NCI-H524 treated with DMSO at 0.1 percent for 48 hours (cell line): ENCODE measurements around the gene RABGAP1L.
"Not testable (repeated sequence)": the region's sequence is repeated elsewhere in the genome, so short reads cannot be mapped to it uniquely, and the experiment has no call there.

ENCODE experiments used
- DNase-seq: peaks from one replicate; lab custom pipeline; 2025; lab: John Stamatoyannopoulos, UW

The RABGAP1L gene

DNA sequence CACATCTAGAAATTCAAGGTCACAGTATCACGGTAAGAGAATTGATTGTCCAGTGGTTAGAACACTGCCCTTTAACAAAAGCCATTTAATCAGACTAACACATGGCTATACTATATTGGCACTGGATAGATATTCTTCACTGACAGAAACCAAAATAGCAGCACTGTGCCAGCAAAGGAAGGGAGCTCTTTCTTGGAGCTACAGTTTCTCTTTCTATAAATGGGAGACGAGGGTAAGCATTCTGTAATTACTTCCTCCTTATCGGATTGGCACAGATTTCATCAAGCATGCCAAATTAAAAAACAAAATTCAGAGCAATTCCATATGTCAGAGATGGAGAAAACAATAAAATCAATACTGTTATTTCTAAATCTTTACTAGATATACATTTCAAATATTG is 724.7 kb downstream of the RABGAP1L start:
- no peak for DNase-seq

DNA sequence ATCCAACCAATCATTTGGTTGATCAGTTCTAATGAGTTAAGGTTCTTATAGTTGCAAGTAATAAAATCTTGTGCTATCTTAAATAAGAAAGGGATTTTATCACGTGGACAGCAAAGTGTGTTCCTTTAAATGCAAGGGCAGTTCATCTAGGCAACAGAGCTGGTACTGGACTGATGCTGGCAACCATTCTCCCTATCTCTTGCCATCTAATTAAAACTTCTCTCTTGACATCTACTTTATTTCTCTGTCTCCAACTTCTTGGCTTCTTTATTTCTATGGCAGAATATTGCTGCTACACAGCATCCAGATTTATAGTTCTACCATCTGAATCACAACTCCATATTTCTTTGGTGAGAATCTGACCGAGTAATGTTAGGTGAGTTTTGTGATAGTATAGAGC is 725.2 kb downstream of the RABGAP1L start:
- DNase-seq, result no peak

DNA sequence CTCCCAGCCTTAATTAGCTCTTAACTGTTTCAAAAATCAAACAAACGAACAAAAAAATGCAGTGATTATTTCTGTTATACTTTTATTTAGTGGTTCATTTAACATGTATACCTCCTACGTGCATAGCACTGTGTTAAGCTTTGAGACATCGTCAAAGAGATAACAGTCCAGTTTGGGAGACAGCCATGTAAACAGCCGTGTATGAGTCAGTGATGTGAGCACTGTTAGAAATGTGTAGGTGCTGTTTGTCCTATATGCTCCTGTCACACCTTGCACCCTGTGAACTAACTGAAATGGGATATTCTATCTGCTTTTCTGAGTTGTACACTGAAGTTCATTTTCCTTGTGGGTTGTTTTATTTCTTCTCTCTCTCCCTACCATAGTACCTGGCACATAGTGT is 730.7 kb downstream of the RABGAP1L start:
- no peak for DNase-seq

DNA sequence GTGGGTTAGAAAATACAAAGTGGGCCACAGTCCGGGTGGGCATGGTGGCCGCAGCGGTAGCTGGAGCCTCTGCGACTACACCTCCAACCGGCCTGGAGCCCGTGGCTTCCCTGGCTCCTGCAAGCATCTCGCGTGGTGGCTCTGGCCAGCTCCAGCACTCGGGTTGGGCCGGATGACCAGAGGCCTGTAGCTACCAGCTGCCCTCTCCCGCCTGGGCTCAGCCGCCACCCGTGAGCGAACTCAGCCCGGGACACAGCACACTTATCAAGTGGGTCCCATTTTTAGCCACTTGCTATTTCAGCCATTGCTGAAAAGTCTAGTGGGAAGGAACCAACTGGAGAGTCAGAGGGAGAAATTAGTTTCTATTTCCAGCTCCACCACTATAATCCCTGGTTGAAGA is 732.7 kb downstream of the RABGAP1L start:
- no peak for DNase-seq

DNA sequence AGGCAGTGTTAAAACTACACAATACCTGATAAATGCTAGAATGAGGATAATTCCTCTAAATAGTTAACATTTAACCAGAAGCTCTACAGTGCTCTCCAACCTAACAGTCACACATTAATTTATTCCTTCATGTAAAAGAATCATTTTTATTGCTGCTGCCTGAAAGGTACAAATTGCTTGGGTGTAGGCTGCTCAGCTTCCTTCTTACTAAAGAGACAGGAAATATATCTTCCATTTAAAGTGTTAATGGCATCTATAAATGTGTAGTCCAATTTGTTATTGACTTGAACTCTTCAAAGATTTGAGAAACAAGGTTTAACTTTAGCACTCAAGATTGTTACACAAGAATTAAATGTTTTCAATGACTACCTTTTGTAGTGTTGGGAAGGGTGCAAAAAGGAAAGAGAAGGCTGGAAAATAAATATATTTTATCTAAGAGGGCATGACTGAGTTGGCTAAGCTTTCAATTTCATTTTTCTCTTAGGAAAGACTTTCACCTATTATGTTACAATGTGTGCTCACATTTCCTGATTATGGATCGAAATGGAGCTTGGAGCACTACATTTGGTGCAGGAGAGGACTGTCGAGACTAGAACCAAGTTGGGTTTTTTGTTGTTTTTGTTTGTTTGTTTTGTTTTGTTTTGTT is 734.9 kb downstream of the RABGAP1L start:
- DNase-seq, result no peak

DNA sequence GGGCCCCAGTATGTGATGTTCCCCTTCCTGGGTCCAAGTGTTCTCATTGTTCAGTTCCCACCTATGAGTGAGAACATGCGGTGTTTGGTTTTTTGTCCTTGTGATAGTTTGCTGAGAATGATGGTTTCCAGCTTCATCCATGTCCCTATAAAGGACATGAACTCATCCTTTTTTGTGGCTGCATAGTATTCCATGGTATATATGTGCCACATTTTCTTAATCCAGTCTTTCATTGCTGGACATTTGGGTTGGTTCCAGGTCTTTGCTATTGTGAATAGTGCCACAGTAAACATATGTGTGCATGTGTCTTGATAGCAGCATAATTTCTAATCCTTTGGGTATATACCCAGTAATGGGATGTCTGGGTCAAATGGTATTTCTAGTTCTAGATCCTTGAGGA is 736.3 kb downstream of the RABGAP1L start:
- not testable (repeated sequence) for DNase-seq

DNA sequence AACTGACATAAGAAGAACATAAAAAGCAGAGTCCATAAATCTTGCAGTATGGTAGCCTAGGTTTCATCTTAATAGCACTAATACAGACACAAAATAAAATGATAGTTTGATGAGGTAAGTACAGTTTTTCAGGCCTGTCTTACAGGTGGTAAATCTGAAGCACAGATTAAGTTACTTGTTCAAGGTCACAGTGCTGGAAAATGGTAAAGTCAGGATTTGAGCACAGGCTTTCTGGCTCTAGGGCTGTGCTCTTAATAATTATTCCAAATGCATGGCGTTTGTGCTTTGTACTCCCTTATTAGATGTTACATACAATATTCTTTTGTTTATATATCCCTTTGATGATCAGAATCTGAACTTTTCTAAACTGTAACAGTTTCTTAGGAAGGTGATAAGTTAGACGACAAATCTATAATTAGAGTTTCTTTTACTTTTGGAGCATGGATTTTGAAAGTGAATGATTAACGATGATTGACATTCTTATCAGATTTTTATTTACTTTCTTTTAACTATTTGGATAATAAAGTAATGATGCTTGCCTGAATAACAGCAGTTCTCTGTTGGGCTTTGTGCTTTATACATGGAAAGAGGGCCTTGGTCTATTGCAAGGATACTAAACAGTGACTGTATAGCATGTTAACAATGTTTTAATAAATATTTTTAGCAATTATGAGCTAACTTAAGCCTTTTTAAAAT is 738.9 kb downstream of the RABGAP1L start:
- no peak for DNase-seq

DNA sequence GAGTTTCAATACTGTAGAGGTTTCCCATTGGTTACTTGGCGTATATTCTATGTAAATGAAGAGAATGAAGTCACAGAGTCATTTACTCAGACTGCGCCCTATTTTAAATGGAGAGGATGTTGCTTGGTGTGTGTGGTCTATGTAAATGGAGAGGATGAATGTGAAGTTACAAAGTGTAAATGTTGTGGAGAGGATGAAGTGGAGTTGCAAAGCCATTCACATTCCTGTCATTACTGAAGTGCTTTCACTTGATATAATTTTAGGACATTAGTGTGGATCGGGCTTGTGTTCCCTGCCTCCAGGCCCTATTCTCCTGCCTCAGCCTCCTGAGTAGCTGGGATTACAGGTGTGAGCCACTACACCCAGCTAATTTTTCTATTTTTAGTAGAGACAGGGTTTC is 741.0 kb downstream of the RABGAP1L start:
- DNase-seq, result no peak

DNA sequence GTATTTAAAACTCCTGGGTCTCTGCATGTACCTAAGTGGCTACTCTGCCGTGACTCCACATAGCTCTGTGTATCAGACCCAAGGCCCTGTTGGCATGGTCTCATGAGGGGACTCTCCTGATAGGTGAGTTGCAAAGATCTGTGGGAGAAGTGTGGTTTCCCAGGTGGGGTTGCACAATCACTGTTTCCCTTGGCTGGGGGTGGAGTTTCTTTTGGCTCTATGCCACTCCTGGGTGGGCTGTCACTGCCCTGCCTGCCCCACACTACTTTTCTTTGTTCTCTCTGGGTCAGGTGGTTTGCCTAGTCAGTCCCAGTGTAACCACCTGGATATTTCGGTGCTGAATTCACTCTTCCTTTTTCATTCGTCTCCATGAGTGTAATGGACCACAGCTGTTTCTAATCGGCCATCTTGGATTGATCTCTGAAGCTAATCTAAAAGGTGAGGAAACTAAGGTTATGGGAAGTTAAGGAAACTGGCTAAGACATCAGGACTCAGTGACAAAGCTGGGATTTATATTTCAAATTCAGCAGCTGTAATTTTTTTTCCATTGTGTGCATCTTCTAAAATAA is 743.3 kb downstream of the RABGAP1L start:
- DNase-seq, result no peak

DNA sequence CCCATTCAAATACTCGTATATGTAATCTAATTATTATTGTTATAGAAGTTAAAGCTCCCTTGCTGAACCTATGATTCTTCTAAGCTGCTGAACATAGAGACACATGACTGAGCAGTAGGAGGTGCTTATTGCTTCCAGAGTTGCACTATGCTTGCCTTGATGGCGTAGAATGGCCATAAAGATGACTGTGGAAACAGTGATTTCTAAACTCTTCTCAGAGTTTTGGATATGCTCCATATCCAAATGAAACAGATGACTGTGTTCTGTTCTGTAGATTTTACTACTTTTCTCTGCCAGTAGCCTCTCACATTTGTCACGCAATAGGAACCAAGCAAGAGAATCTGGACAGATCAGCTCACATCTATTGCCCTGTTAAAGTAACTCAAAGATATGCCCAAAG is 752.3 kb downstream of the RABGAP1L start:
- DNase-seq, result no peak

DNA sequence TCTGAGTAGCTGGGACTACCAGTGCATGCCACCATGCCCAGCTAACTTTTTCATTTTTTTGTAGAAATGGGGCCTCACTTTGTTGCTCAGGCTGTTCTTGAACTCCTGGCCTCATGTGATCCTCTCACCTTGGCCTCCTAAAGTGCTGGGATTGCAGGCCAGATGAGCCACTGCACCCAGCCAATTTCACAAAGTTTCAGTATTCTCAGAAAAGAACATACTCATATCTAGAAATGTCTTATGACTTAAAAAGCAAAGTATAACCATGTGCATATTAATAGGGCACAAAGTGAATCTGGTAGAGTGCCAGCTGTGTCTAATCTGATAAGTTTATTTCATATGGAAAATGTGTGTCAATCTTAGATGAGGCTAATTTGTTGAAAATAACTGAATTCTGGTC is 752.9 kb downstream of the RABGAP1L start:
- no peak for DNase-seq

DNA sequence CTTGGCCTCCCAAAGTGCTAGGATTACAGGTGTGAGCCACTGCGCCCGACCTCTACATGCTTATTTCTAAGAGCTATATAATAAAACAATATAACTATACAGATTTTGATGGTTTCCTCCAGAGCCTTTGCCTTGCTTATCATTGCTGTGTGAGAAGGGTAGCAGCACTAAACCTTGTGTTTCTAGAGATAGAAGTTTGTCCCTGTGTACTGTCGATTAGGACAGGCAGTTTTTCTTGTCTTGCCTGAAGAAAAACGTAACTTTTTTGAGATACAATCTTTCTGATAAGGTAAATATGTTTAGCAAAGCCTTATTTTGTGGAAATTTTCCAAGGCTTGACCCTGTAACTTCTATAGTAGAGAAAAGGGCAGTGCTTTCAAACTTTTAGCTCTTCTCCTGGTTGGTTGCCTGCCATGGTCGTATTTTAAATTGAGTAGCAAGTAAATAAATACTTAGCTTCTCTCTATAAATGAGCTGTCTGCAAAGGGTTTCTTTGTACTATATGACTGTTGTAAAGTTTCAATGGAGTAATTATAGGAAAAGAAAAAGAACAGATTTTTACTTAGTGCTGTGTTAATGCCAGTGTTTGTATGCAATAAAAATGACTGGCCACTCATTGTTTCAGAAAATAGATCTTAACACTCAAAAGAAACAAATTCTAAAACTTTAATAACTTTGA is 754.0 kb downstream of the RABGAP1L start:
- no peak for DNase-seq

DNA sequence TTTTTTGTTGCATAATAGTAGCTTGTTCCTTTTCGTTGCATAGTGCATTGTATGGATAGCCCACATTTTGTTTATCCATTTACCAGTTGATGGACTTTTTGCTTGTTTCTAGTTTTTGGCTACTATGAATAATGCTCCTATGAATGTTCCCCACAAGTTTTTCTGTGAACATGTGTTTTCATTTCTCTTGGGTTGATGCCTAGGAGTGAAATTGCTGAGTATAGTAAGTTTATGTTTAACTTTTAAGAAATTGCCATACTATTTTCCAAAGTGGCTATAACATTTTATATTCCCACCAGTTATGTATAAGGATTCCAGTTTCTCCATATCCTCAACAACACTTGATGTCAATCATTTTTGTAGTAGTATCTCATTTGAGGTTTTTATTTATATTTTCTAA is 755.7 kb downstream of the RABGAP1L start:
- no peak for DNase-seq

DNA sequence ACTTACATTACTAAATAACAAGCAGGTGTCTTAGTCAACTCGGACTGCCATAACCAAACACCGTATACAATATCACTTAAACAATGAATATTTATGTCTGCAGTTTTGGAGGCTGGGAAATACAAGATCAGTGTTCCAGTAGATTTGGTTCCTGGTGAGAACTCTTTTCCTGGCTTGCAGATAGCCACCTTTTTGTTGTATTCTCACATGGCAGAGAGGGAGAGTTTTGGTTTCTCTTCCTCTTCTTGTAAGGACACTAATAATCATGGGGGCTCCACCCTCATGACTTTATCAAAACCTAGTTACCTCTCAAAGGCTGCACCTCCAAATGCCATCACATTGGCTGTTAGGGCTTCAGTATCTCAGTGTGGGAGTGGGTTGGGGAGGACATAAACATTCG is 757.5 kb downstream of the RABGAP1L start:
- DNase-seq, result no peak

DNA sequence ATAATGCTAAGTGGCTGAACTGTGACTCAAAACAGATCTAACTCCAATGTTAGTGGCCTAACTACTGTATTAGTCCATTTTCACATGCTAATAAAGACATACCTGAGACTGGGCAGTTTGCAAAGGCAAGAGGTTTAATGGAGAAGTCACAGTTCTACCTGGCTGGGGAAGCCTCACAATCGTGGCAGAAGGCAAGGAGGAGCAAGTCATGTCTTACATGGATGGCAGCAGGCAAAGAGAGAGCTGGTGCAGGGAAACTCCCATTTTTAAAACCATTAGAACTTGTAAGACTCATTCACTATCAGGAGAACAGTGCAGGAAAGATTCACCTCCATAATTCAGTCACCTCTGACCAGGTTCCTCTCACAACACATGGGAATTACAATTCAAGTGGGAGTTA is 760.8 kb downstream of the RABGAP1L start:
- DNase-seq, result no peak

DNA sequence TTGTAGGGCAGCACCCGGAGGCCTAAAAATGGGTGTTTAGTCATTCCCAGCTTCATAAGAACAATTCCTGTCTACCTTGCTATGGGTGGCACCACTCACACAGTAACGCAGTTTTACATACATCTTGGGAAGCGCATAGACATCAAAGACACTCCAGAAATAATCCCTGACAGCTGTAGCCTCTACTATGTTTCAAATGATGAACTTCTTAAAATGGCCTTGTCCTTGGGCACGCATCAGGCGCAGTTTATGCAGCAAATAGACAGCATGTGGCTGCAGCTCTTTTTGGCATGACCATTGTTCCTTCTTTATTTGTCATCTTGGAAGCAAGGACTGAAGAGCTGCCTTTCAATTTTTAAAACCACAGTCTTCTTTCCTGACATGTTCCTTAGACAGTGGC is 762.8 kb downstream of the RABGAP1L start:
- no peak for DNase-seq

DNA sequence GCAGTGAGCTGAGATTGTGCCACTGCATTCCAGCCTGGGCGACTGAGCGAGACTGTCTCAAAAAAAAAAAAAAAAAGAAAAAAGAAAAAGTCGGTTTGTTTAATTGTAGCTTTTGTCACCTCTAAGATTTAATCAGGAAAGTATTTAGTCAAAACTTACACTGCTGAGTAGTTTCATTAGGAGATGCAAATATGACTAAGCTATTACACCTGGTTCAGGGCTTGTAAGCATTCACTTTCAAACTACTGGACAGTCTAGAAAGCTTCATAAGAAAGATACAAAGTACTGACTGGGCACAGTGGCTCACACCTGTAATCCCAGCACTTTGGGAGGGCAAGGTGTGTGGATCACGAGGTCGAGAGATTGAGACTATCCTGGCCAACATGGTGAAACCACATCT is 764.5 kb downstream of the RABGAP1L start:
- DNase-seq, result no peak

DNA sequence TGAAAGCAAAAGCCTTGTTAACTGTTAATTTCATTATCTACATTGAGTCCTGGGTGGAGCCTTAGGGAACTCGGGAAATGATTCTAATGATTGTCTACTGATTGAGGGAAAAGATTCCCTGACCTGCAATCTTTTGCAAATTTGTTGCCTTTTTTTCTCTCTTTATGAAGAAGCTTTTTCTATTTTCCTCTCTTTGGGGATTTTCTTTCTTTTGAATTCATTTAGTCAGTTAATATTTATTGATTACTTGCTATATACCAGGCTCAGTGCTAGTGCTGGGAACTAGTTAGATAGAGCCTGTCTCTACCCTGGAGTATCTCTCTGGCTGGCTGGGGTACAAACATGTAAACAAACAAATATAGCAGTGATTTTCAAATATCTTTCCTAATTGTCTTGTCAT is 769.2 kb downstream of the RABGAP1L start:
- no peak for DNase-seq

DNA sequence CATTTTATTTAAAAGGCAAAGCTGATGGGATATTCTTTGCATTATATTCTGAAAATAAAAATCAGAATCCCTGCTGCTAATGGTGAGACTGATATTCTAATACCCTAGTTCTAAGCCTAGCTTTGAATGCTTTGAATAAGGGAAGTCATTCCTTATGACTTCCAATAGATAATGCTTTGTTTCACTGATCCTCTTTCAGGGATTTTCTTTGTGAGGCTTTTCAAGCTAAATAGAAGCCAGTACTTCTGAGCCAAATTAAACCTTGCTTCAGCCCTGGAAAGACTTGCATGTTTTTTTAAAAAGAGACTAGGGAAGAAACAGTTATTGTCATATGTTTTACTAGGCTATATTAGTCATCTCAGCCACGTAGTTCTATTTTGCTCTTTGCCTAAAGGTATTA is 771.9 kb downstream of the RABGAP1L start:
- no peak for DNase-seq

DNA sequence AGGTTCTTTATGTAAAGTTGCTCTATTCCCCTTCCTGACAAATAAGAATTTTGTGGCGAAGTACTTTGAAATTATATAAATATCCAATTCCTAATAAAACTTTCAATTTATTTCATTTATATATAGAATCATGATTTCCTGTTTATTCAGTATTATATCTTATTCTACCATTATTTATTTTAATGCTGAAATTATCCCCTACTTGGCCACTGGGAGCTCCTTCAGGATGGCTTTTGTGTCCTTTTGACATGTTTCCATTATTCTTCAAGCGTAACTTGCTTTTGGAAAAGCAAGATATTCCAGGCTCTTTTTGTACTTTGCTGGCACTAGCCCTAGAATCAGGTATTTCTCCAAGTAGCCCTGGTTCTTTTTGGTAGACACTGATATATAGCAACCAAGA is 773.3 kb downstream of the RABGAP1L start:
- DNase-seq, result no peak

DNA sequence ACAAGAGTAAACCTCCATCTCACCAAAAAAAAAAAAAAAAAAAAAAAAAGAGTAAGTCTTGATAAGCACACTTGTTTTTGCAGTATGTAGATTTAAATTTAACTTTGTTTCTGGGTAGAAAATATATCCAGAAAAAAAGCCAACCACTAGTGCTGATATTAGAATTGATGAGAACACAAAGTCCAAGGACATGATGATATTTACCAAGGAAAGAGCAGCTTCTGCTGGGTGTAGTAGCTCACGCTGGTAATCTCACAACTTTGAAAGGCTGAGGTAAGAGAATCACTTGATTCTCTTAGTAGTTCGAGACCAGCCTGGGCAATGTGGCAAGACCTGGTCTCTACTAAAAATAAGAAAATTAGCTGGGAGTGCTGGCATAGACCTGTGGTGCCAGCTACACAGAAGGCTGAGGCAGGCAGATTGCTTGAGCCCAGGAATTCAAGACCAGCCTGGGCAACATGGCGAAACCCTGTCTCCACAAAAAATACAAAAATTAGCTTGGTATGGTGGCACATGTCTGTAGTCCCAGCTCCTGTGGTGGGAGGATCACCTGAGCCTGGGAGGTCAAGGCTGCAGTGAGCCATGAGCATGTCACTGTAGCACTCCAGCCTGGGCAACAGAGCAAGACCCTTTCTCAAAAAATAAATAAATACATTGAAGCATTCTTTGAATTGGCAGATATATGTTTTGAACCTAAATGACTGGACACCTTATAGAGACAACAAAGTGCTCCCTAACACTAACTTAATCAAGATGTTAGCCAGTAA is 776.8 kb downstream of the RABGAP1L start:
- no peak for DNase-seq

DNA sequence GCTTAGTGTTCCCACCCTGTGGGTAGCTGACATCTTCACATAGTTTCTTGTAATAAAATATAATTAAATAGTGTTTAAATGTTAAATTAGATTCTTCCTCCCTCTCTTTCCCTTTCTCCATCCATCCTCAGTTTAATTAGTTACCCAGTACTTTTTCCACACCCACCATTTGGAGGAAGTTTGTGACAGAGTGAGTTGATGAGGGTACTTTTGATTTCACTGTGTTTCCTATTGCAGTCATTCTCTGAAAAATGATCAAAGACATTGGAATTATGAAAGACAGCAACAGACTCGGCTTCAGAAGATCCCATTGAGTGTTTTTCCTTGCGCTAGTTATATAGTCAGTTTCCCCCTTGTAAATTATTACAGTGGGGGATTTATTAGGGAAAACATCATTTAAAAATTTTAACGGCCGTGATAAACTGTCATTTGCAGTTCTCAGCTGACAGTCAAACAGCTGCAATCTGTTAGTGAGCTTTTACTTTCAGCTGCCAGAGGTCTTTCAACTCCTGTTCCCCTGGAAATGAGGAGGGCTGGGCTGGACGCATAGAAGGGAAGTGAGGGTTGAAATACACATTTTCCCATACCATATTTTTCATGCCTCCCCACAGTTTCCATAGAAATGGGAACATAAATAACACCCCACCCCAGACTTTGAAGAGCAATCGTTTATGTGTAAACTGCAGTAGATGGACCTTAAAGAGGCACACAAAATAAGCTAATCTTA is 779.1 kb downstream of the RABGAP1L start:
- no peak for DNase-seq
